HCT116 (cell line): ENCODE measurements around the gene FAM200B.

Experiments used
- POLR2A ChIP-seq: IDR thresholded peaks from 2 replicates; pipeline ENCODE4 v1.7.0; 2011; ENCODE audit warnings: borderline replicate concordance; ENCODE audit not compliant: insufficient read depth, insufficient read length; ENCODE audit errors: extremely low read depth
- SIN3A ChIP-seq: IDR thresholded peaks from 2 replicates; pipeline ENCODE4 v1.6.1; 2012; ENCODE audit warnings: low read depth
- ZBTB33 ChIP-seq: IDR thresholded peaks from 2 replicates; pipeline ENCODE4 v1.6.1; 2011; ENCODE audit warnings: mild to moderate bottlenecking, low read length, moderate library complexity; ENCODE audit not compliant: insufficient replicate concordance; ENCODE audit errors: extremely low read depth
- TF ChIP-seq, protein P1 (sequence below): IDR thresholded peaks from 2 replicates; pipeline ENCODE4 v1.6.1; 2012

GRCh38 chr4:15673337-15673736 is 8.3 kb upstream of the FAM200B start:
- TF ChIP-seq, protein P1, sequence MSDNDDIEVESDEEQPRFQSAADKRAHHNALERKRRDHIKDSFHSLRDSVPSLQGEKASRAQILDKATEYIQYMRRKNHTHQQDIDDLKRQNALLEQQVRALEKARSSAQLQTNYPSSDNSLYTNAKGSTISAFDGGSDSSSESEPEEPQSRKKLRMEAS, result no peak
- TF ChIP-seq SIN3A (no peak), ZBTB33 (no peak), POLR2A (no peak)
